OCI-LY1 (cell line): ENCODE results near the gene ATXN1.

Experiments
- H2AFZ ChIP-seq: fragments of 200-600 bp; sonication (generic), shearing (Covaris generic); 2 replicates; pipeline ENCODE4 v1.6.0; 2014; ENCODE audit warnings: antibody characterized with exemption, mild to moderate bottlenecking, low read length
- H3F3A ChIP-seq: fragments of 200-600 bp; sonication (generic), shearing (Covaris generic); 2 replicates; pipeline ENCODE4 v1.6.0; 2014; ENCODE audit warnings: mild to moderate bottlenecking, antibody characterized with exemption, low read length, moderate library complexity; ENCODE audit not compliant: insufficient read depth
- H3K27ac ChIP-seq: fragments of 200-600 bp; sonication (generic); 2 replicates; pipeline ENCODE4 v1.5.1; 2014; ENCODE audit warnings: low read length, mixed run types, mild to moderate bottlenecking, low read depth; ENCODE audit not compliant: poor library complexity, severe bottlenecking
- H3K27me3 ChIP-seq: fragments of 200-600 bp; sonication (generic); 2 replicates; pipeline ENCODE4 v1.6.0; 2014; ENCODE audit warnings: antibody characterized with exemption, mild to moderate bottlenecking, low read length, moderate library complexity; ENCODE audit not compliant: insufficient read depth
- H3K36me3 ChIP-seq: fragments of 200-600 bp; sonication (generic); 2 replicates; pipeline ENCODE4 v1.6.1; 2014; ENCODE audit warnings: mild to moderate bottlenecking, antibody characterized with exemption, low read length, moderate library complexity, mixed read lengths; ENCODE audit not compliant: insufficient read depth
- H3K4me1 ChIP-seq: fragments of 200-600 bp; sonication (generic); 2 replicates; pipeline ENCODE4 v1.5.1; 2014; ENCODE audit warnings: mild to moderate bottlenecking, low read length, moderate library complexity; ENCODE audit not compliant: insufficient read depth, severe bottlenecking
- H3K4me2 ChIP-seq: fragments of 200-600 bp; sonication (generic), shearing (Covaris generic); 2 replicates; pipeline ENCODE4 v1.6.1; 2014; ENCODE audit warnings: low read length
- H3K4me3 ChIP-seq: fragments of 200-600 bp; sonication (generic); 2 replicates; pipeline ENCODE4 v1.5.1; 2014; ENCODE audit warnings: low read length, low read depth, mild to moderate bottlenecking, mixed read lengths; ENCODE audit not compliant: poor library complexity, severe bottlenecking
- H3K79me2 ChIP-seq: fragments of 200-600 bp; shearing (Covaris generic); 2 replicates; pipeline ENCODE4 v1.6.1; 2016; ENCODE audit warnings: mixed run types, low read length, mixed read lengths; ENCODE audit not compliant: insufficient read depth
- H3K9ac ChIP-seq: fragments of 200-600 bp; sonication (generic), shearing (Covaris generic); 2 replicates; pipeline ENCODE4 v1.6.1; 2014; ENCODE audit warnings: mild to moderate bottlenecking, low read length, mixed read lengths
- H3K9me2 ChIP-seq: fragments of 200-600 bp; sonication (generic), shearing (Covaris generic); 2 replicates; pipeline ENCODE4 v1.6.1; 2014; ENCODE audit warnings: low read depth, mild to moderate bottlenecking, low read length, mixed read lengths
- H3K9me3 ChIP-seq: fragments of 200-600 bp; shearing (Covaris generic); 2 replicates; pipeline ENCODE4 v1.6.1; 2014; ENCODE audit warnings: low read length, mixed read lengths
- H4K20me1 ChIP-seq: fragments of 200-600 bp; sonication (generic), shearing (Covaris generic); 2 replicates; pipeline ENCODE4 v1.6.0; 2016; ENCODE audit warnings: mild to moderate bottlenecking, low read length; ENCODE audit not compliant: insufficient read depth
- CTCF ChIP-seq: fragments of 200-600 bp; sonication (generic), shearing (Covaris generic); IDR thresholded peaks from 2 replicates; pipeline ENCODE4 v1.5.1; 2017; ENCODE audit warnings: mild to moderate bottlenecking, antibody characterized with exemption, low read length, moderate library complexity, mixed read lengths
- EZH2 ChIP-seq: fragments of 200-600 bp; sonication (generic), shearing (Covaris generic); IDR thresholded peaks from 2 replicates; pipeline ENCODE4 v1.8.0; 2017; ENCODE audit warnings: borderline replicate concordance, mixed run types, mild to moderate bottlenecking, antibody characterized with exemption, low read length, moderate library complexity, mixed read lengths

Gene ATXN1

GRCh38 chr6:16585805-16586204 lies 175.5 kb downstream of the ATXN1 start:
- H2AFZ ChIP-seq: no peak overlapping the region
- TF ChIP-seq CTCF: no peak
- TF ChIP-seq EZH2: no peak
- no peaks in the 10 kb centered on the region for H3K9me3 ChIP-seq
- no peaks in the 10 kb centered on the region for H3K4me1 ChIP-seq
- no peaks in the 10 kb centered on the region for H3K9me2 ChIP-seq
- H3K9ac ChIP-seq: no peak overlapping the region
- H3F3A ChIP-seq: no peaks in the 10 kb centered on the region
- no peak overlapping the region for H3K4me2 ChIP-seq
- H3K4me3 ChIP-seq: no peak overlapping the region
- no peaks in the 10 kb centered on the region for H3K36me3 ChIP-seq
- no peaks in the 10 kb centered on the region for H4K20me1 ChIP-seq
- no peaks in the 10 kb centered on the region for H3K27me3 ChIP-seq
- no peak overlapping the region for H3K27ac ChIP-seq
- H3K79me2 ChIP-seq: no peaks in the 10 kb centered on the region

GRCh38 chr6:16583144-16583762 lies 178.0 kb downstream of the ATXN1 start:
- Histone ChIP-seq H3K36me3 (no peaks in the 10 kb centered on the region), H3K27ac (no peak overlapping the region), H4K20me1 (no peaks in the 10 kb centered on the region), H3K9me3 (no peaks in the 10 kb centered on the region), H3K4me2 (no peak overlapping the region), H3K4me3 (no peak overlapping the region), H3K79me2 (no peaks in the 10 kb centered on the region), H3F3A (no peaks in the 10 kb centered on the region), H3K9me2 (no peaks in the 10 kb centered on the region), H3K9ac (no peak overlapping the region), H3K27me3 (no peaks in the 10 kb centered on the region), H2AFZ (no peak overlapping the region), H3K4me1 (no peaks in the 10 kb centered on the region)
- TF ChIP-seq EZH2: no peak
- no peak for TF ChIP-seq CTCF

GRCh38 chr6:16582446-16583143 lies 178.7 kb downstream of the ATXN1 start:
- Histone ChIP-seq H3K9ac (no peak overlapping the region), H3K27ac (no peak overlapping the region), H3K4me3 (no peak overlapping the region), H3K4me2 (no peak overlapping the region), H3F3A (no peaks in the 10 kb centered on the region), H3K9me2 (no peaks in the 10 kb centered on the region), H2AFZ (no peak overlapping the region), H4K20me1 (no peaks in the 10 kb centered on the region), H3K27me3 (no peaks in the 10 kb centered on the region), H3K36me3 (no peaks in the 10 kb centered on the region), H3K79me2 (no peaks in the 10 kb centered on the region), H3K9me3 (no peaks in the 10 kb centered on the region), H3K4me1 (no peaks in the 10 kb centered on the region)
- TF ChIP-seq EZH2 (no peak), CTCF (no peak)
